C4-2B (cell line): Measurements from ENCODE around the gene KCNJ1.

ENCODE experiments used
- H3K27ac ChIP-seq: fragments of 450-650 bp; 2 replicates; pipeline ENCODE4 v1.5.1; 2017
- ZFX ChIP-seq: fragments of 450-650 bp; IDR thresholded peaks from 2 replicates; pipeline ENCODE4 v1.6.1; 2017
- TF ChIP-seq, protein P1 (sequence below): fragments of 450-650 bp; conservative IDR thresholded peaks from 2 replicates; pipeline ENCODE4 v1.5.1; 2017; ENCODE audit warnings: mild to moderate bottlenecking

The KCNJ1 gene

DNA sequence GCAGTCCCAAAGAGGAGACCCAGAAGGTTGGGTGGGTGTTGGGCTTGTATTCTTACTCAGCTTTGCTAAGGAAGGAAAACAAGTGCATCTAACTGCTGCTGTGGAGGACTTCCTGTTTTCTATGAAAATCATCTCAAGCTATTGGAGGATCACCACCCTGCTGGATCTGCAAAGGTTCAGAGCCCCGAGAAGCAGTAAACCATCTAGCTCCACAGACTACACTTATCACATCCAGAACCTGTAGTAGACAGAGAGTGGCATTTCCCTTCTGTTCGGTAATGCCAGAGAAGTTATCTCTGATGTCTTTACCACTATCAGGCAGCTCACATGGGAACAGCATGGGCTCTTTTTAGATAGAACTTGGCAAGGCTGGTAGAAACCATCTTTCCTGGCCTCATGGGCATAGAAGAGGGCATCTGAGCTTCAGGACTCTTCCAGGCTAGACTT, 21.7 kb downstream of the KCNJ1 start:
- H3K27ac ChIP-seq = no peak overlapping the region

DNA sequence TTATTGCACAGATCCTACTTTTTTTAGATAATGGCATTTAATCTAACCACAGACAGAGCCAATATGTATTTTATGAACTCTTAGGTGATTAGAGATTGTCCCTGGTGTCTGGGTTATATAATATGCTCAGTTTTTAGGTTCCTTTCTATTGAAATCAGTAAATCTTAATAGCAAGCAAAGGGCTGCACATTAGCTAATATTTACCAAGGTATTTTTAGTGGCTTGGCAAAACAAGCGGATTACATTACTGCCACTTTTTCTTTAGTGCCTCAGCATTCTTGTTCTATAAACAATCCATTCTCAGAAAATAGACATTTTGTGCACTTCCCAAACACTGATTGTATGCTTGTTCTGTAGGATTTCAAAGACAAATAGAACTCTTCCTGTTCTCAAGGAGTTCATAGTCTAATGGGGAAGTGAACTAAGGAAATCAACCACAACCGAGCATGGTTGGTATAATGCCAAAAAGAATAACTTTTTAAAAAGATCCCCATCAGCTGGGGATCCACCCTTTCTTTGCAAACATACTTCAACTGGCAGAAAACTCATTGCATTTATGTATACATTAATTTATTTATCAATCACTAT, 23.8 kb downstream of the KCNJ1 start:
- TF ChIP-seq ZFX = no peak
- TF ChIP-seq, protein P1, sequence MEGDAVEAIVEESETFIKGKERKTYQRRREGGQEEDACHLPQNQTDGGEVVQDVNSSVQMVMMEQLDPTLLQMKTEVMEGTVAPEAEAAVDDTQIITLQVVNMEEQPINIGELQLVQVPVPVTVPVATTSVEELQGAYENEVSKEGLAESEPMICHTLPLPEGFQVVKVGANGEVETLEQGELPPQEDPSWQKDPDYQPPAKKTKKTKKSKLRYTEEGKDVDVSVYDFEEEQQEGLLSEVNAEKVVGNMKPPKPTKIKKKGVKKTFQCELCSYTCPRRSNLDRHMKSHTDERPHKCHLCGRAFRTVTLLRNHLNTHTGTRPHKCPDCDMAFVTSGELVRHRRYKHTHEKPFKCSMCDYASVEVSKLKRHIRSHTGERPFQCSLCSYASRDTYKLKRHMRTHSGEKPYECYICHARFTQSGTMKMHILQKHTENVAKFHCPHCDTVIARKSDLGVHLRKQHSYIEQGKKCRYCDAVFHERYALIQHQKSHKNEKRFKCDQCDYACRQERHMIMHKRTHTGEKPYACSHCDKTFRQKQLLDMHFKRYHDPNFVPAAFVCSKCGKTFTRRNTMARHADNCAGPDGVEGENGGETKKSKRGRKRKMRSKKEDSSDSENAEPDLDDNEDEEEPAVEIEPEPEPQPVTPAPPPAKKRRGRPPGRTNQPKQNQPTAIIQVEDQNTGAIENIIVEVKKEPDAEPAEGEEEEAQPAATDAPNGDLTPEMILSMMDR = no peak
- H3K27ac ChIP-seq = no peak overlapping the region

More for the DNA sequence above, 21.7 kb downstream of the KCNJ1 start:
- TF ChIP-seq, protein P1 = no peak
- no peak for TF ChIP-seq ZFX

DNA sequence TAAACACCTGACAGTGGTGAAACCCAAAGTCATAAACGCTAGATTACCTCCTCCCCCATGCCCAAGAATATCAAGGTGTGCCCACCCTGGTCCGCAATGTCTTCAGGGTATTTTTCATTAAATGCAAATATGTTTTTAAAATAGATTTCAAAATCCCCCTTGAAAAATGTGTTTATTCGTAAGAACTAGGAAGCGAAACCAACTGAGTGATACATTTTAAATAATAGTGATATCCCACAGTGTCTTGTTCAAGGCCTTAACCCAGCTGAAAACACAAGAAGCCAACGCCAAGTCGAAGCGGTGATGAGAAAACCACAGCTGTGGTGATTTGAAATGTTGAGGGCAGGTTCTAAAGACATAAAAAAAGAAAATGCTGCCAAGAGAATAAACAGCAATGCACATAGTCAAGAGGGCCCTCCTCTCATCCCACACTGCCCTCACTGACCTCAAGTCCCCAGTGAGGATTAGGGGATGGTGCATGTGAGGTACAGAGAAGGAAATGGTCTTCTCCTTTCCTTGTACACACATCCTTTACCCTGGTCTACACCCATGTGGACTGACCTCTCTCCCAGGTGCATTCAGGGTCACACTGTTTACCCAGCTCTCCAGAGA, 25.5 kb downstream of the KCNJ1 start:
- H3K27ac ChIP-seq = no peak overlapping the region
- TF ChIP-seq ZFX = no peak
- TF ChIP-seq, protein P1 = no peak

DNA sequence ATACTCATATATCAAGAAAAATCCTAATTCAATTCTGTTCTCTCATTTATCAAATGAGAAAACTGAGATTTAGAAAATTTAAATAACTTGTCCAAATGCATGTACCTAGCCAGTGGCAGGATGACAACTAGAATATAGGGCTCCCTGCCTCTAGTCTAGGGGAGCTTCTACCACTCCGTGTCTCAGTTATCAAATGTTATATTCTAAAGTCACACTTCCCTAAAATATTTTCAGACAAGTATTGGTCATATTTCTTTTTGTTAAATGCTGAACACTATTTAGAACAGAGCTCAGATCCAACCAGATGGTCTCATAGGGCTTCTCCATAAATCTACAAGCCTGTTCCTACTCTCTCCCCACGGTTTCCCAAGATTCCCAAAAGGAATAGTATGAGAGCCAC, 26.3 kb downstream of the KCNJ1 start:
- H3K27ac ChIP-seq = no peak overlapping the region
- TF ChIP-seq ZFX = no peak
- TF ChIP-seq, protein P1 = no peak

DNA sequence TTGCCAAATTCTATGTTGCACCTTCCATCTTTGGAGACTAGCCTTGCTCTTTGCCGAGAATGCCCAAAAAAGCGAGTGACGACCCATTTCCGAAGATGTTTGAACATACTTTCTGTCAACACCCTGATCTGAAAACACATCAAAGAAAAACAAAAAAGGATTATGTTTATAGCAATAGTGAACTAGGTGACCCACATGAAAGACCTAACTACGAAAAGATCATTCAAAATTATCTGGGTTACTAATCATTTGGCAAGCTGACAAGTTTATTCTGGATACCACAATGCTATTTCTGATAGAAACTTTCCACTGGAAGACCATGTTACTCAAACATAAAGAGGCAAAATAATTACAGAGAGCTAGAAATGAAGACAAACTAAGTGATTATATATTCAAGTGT, 27.0 kb downstream of the KCNJ1 start:
- no peak overlapping the region for H3K27ac ChIP-seq
- TF ChIP-seq, protein P1 = no peak
- no peak for TF ChIP-seq ZFX

DNA sequence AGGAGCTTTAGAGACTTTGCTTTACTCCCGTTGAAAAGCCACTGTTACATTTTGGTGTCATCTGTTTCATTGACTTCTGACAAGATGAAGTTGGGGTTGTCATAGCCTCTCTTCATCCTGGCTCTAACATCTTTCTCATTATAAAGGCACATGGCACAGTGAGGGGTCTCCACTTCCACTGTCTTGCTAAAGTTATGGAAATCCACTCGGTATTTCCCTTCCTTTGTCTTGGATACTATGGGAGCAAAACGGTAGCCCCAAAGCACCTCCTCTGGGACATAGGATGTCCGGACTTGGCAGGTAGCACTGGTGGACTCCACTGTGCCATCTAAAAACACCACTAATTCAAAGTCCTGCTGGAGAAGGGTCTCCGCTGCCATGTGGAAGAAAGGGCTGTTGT, 28.0 kb downstream of the KCNJ1 start:
- TF ChIP-seq ZFX = no peak
- TF ChIP-seq, protein P1 = no peak
- H3K27ac ChIP-seq = no peak overlapping the region

DNA sequence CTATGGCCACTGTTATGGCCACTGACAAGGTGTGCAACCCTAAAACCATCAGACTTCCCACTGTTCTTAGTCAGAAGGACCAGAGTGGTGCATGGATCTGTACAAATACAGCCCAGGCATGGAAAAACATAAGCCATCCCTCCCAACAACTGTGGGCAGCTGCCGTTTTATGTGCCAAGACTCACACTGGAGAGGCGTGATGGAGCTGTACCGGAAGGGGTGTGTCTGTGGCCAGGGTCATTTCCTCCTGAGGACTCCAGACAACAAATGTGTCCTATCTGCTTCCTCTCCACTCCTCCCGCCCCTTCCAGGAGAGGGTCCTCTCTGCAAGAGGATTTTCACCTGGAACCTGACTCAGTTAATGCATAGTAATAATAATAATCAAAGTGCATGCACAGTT, 29.5 kb downstream of the KCNJ1 start:
- no peak overlapping the region for H3K27ac ChIP-seq
- TF ChIP-seq, protein P1 = no peak
- TF ChIP-seq ZFX = no peak
